ENCODE data around the gene KRTAP5-10.
"Not testable (repeated sequence)": the region's sequence is repeated elsewhere in the genome, so short reads cannot be mapped to it uniquely, and the experiment has no call there.

The KRTAP5-10 gene

GRCh38 chr11:71606853-71607519 lies 41.6 kb downstream of the KRTAP5-10 start:
- H3K27me3 ChIP-seq (ENCODE audit: control insufficient read depth in 1 of 2, insufficient read depth in 1 of 2, low read length in 2 of 2): peaks cover 7 to 21% of the 10 kb centered on the region in 2 experiments
- H3K4me2 ChIP-seq (ENCODE audit: low read length, poor library complexity, severe bottlenecking); H2BK120ac ChIP-seq (ENCODE audit: low read depth, low read length); H4K8ac ChIP-seq (ENCODE audit: low read length); H3K4ac ChIP-seq (ENCODE audit: low read depth in 1 of 2, low read length in 2 of 2); DNase-seq; H3K18ac ChIP-seq (ENCODE audit: low read depth in 1 of 2, low read length in 2 of 2); H4K91ac ChIP-seq (ENCODE audit: low read length); H2BK12ac ChIP-seq (ENCODE audit: low read length in 2 of 2); H2BK15ac ChIP-seq (ENCODE audit: low read depth, poor library complexity, severe bottlenecking); H2BK5ac ChIP-seq (ENCODE audit: low read depth, low read length, poor library complexity, severe bottlenecking); H3K14ac ChIP-seq (ENCODE audit: low read length in 2 of 2); H2AFZ ChIP-seq (ENCODE audit: low read depth, low read length); H3K23ac ChIP-seq (ENCODE audit: low read length in 2 of 2); H2AK5ac ChIP-seq (ENCODE audit: low read length, severe bottlenecking); H3K27ac ChIP-seq (ENCODE audit: low read length, poor library complexity, severe bottlenecking); H3K9ac ChIP-seq (ENCODE audit: low read length); H3K4me1 ChIP-seq (ENCODE audit: control insufficient read depth, insufficient read depth, low read depth, low read length); H3K9me3 ChIP-seq (ENCODE audit: control insufficient read depth, low read length); H3K79me1 ChIP-seq (replicated peaks; ENCODE audit: low read length, poor library complexity, severe bottlenecking); H3K4me3 ChIP-seq (ENCODE audit: insufficient read depth in 1 of 2, low read depth in 1 of 2, low read length in 2 of 2); H3K36me3 ChIP-seq (ENCODE audit: control insufficient read depth in 1 of 2, insufficient read depth in 2 of 2, low read depth in 1 of 2, low read length in 2 of 2): not testable (repeated sequence)
- 13% methylated on average over 32 of the region's 48 CpGs for WGBS

GRCh38 chr11:71607520-71608216 lies 42.3 kb downstream of the KRTAP5-10 start:
- not testable (repeated sequence) for H2BK120ac ChIP-seq (ENCODE audit: low read depth, low read length)

GRCh38 chr11:71608272-71608671 lies 42.9 kb downstream of the KRTAP5-10 start:
- peaks cover 7 to 21% of the 10 kb centered on the region in 2 experiments for H3K27me3 ChIP-seq (ENCODE audit: control insufficient read depth in 1 of 2, insufficient read depth in 1 of 2, low read length in 2 of 2)
- not testable (repeated sequence) for H3K4me1 ChIP-seq (ENCODE audit: control insufficient read depth, insufficient read depth, low read depth, low read length); H3K36me3 ChIP-seq (ENCODE audit: control insufficient read depth in 1 of 2, insufficient read depth in 2 of 2, low read depth in 1 of 2, low read length in 2 of 2); H3K18ac ChIP-seq (ENCODE audit: low read depth in 1 of 2, low read length in 2 of 2); H3K23ac ChIP-seq (ENCODE audit: low read length in 2 of 2); H2AFZ ChIP-seq (ENCODE audit: low read depth, low read length); H3K9ac ChIP-seq (ENCODE audit: low read length); H3K14ac ChIP-seq (ENCODE audit: low read length in 2 of 2); H2BK12ac ChIP-seq (ENCODE audit: low read length in 2 of 2); H4K8ac ChIP-seq (ENCODE audit: low read length); H2BK120ac ChIP-seq (ENCODE audit: low read depth, low read length); H2AK5ac ChIP-seq (ENCODE audit: low read length, severe bottlenecking); H3K4me3 ChIP-seq (ENCODE audit: insufficient read depth in 1 of 2, low read depth in 1 of 2, low read length in 2 of 2); H2BK5ac ChIP-seq (ENCODE audit: low read depth, low read length, poor library complexity, severe bottlenecking); H3K9me3 ChIP-seq (ENCODE audit: control insufficient read depth, low read length); H2BK15ac ChIP-seq (ENCODE audit: low read depth, poor library complexity, severe bottlenecking); H3K27ac ChIP-seq (ENCODE audit: low read length, poor library complexity, severe bottlenecking); H3K4ac ChIP-seq (ENCODE audit: low read depth in 1 of 2, low read length in 2 of 2); H4K91ac ChIP-seq (ENCODE audit: low read length); DNase-seq; H3K4me2 ChIP-seq (ENCODE audit: low read length, poor library complexity, severe bottlenecking); H3K79me1 ChIP-seq (replicated peaks; ENCODE audit: low read length, poor library complexity, severe bottlenecking)
- WGBS: 19% methylated on average over 6 of the region's 21 CpGs

More at GRCh38 chr11:71607520-71608216, 42.3 kb downstream of the KRTAP5-10 start:
- H3K4me3 ChIP-seq (ENCODE audit: insufficient read depth in 1 of 2, low read depth in 1 of 2, low read length in 2 of 2); H4K8ac ChIP-seq (ENCODE audit: low read length); H2BK15ac ChIP-seq (ENCODE audit: low read depth, poor library complexity, severe bottlenecking); H3K23ac ChIP-seq (ENCODE audit: low read length in 2 of 2); H3K9ac ChIP-seq (ENCODE audit: low read length); H3K79me1 ChIP-seq (replicated peaks; ENCODE audit: low read length, poor library complexity, severe bottlenecking); H3K18ac ChIP-seq (ENCODE audit: low read depth in 1 of 2, low read length in 2 of 2); H2AK5ac ChIP-seq (ENCODE audit: low read length, severe bottlenecking); H2BK5ac ChIP-seq (ENCODE audit: low read depth, low read length, poor library complexity, severe bottlenecking); H3K36me3 ChIP-seq (ENCODE audit: control insufficient read depth in 1 of 2, insufficient read depth in 2 of 2, low read depth in 1 of 2, low read length in 2 of 2); H3K4me1 ChIP-seq (ENCODE audit: control insufficient read depth, insufficient read depth, low read depth, low read length); H4K91ac ChIP-seq (ENCODE audit: low read length); H2BK12ac ChIP-seq (ENCODE audit: low read length in 2 of 2); H3K27ac ChIP-seq (ENCODE audit: low read length, poor library complexity, severe bottlenecking); H3K14ac ChIP-seq (ENCODE audit: low read length in 2 of 2); H2AFZ ChIP-seq (ENCODE audit: low read depth, low read length); DNase-seq; H3K4ac ChIP-seq (ENCODE audit: low read depth in 1 of 2, low read length in 2 of 2); H3K9me3 ChIP-seq (ENCODE audit: control insufficient read depth, low read length): not testable (repeated sequence)
- 3% methylated on average over 30 of the region's 59 CpGs for WGBS
- Histone ChIP-seq H3K27me3 (ENCODE audit: control insufficient read depth in 1 of 2, insufficient read depth in 1 of 2, low read length in 2 of 2) (peaks cover 7 to 21% of the 10 kb centered on the region in 2 experiments), H3K4me2 (ENCODE audit: low read length, poor library complexity, severe bottlenecking) (peak overlapping the region; percentile 29)

GRCh38 chr11:71611218-71611910 lies 46.0 kb downstream of the KRTAP5-10 start:
- not testable (repeated sequence) for H3K36me3 ChIP-seq (ENCODE audit: control insufficient read depth in 1 of 2, insufficient read depth in 2 of 2, low read depth in 1 of 2, low read length in 2 of 2); H3K9me3 ChIP-seq (ENCODE audit: control insufficient read depth, low read length); H3K18ac ChIP-seq (ENCODE audit: low read depth in 1 of 2, low read length in 2 of 2); H3K4me3 ChIP-seq (ENCODE audit: insufficient read depth in 1 of 2, low read depth in 1 of 2, low read length in 2 of 2); H3K4me1 ChIP-seq (ENCODE audit: control insufficient read depth, insufficient read depth, low read depth, low read length); H3K4ac ChIP-seq (ENCODE audit: low read depth in 1 of 2, low read length in 2 of 2); H3K23ac ChIP-seq (ENCODE audit: low read length in 2 of 2); H3K9ac ChIP-seq (ENCODE audit: low read length); H3K79me1 ChIP-seq (replicated peaks; ENCODE audit: low read length, poor library complexity, severe bottlenecking); H2BK15ac ChIP-seq (ENCODE audit: low read depth, poor library complexity, severe bottlenecking); H3K4me2 ChIP-seq (ENCODE audit: low read length, poor library complexity, severe bottlenecking); H3K27ac ChIP-seq (ENCODE audit: low read length, poor library complexity, severe bottlenecking); H2BK5ac ChIP-seq (ENCODE audit: low read depth, low read length, poor library complexity, severe bottlenecking); H4K8ac ChIP-seq (ENCODE audit: low read length); H2AK5ac ChIP-seq (ENCODE audit: low read length, severe bottlenecking); H2AFZ ChIP-seq (ENCODE audit: low read depth, low read length); DNase-seq; H4K91ac ChIP-seq (ENCODE audit: low read length); H2BK12ac ChIP-seq (ENCODE audit: low read length in 2 of 2); H2BK120ac ChIP-seq (ENCODE audit: low read depth, low read length); H3K14ac ChIP-seq (ENCODE audit: low read length in 2 of 2)
- WGBS: 73% methylated on average over 14 of the region's 21 CpGs
- H3K27me3 ChIP-seq (ENCODE audit: control insufficient read depth in 1 of 2, insufficient read depth in 1 of 2, low read length in 2 of 2): peaks cover 7 to 12% of the 10 kb centered on the region in 2 experiments

Measured in mesenchymal stem cell (in vitro differentiated cells and primary cell).